Stimulated activated CD4-positive, alpha-beta T cell treated with anti-CD3 and anti-CD28 coated beads, Interleukin-1b, Interleukin-23, amount 100 ng/mL, for 4 hours (primary cell): Measurements from ENCODE around the gene MVB12A.

ENCODE experiments used
- DNase-seq, 2 donors: peaks; one replicate each; pipeline ENCODE4 v3.0.0-alpha.2; 2020; ENCODE audit warnings: low read depth in 2 of 2

The MVB12A gene

DNA sequence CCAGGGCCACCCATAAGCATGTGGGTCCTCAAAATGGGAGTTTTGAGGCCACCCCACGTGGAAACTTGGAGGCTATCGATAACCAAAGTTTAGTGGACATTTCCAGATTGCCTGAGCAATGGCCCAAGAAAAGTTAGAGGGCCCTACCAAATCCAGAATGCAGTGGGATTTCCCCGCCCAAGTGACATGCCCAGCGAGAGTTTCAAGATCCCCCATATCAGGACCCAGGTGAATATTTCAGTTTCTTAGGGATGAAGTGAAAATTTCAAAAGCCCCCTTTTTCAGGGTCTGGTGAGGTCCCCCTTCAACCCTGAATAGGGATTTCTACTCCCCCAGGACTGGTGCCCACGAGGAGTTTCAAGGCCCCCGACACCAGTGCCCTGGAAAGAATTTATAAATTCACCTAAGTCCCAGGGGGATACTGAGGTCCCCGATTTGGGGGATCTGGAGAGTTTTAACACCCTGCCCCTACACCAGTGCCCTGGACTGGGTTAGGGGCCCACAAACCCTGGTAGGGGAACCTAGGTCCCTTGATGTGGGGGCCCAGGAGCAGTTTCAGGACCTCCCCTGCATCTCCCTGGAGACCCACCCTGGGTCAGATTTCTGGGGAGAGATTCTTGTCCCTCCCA is 15.1 kb upstream of the MVB12A start:
- no peak for DNase-seq

- no peak for DNase-seq
Measured at GRCh38 chr19:17405250-17406045, 14.4 kb upstream of the MVB12A start, which contains the start of gene BST2. TSS of gene BST2 (minus strand) at chr19:17405630. CDS start at chr19:17405575, 55 bp downstream.

DNA sequence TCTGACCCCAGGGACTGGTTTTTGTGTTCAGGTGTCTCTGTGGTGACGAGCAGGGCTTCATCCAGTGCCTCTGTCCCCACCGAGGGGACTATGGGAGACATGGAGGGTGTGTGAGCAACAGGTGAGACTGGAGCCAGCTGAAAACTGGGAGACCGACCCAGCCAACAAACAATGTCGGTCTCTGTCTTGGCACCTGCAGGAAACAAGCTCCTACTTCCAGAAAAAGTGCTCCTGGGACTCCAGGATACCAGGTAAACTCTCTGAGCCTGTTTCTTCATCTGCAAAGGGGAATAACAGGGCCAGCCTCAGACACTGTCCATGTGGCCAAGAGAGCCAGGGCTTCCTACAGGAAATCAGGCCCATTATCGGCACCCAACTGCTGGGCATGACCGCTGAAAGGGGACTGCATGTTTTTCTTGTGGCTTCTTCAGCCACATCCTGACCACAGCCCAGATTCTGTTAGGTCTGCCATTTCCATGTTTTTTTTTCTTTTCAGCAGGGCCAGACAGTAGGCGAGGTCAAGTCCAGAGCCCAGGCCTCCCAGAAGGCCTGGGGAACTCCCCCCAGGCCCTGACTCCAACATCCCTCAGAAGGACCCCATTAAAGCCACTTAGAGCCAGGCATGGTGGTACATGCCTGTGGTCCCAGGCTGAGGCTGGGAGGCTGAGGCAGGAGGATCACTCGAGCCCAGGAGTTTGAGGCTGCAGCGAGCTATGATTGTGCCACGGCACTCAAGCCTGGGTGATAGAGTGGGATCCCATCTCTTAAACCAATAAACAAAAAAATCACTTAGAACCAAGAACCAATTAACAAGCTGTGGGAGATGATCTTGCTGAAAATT is 13.6 kb upstream of the MVB12A start:
- DNase-seq: no peak

GRCh38 chr19:17406887-17407196 is 13.0 kb upstream of the MVB12A start:
- DNase-seq: no peak

- no peak for DNase-seq
Measured at GRCh38 chr19:17409990-17410389, 9.9 kb upstream of the MVB12A start.

GRCh38 chr19:17411801-17412200 is 8.0 kb upstream of the MVB12A start:
- no peak for DNase-seq

DNA sequence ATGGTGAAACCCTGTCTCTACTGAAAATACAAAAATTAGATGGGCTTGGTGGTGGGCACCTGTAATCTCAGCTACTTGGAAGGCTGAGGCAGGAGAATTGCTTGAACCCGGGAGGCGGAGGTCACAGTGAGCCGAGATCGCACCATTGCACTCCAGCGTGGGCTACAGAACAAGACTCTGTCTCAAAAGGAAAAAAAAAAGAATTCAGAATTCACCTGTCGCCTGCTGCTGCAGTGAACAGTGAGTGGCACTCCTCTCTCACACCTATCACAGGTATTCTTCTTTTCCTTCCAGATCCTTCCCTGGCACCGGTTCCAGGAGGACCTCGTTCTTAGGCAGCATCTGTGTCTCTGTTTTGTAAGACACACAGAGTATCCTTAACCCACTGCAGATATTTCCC is 5.8 kb upstream of the MVB12A start:
- DNase-seq: no peak

- no peak for DNase-seq
Measured at GRCh38 chr19:17415121-17415520, 4.7 kb upstream of the MVB12A start.

DNA sequence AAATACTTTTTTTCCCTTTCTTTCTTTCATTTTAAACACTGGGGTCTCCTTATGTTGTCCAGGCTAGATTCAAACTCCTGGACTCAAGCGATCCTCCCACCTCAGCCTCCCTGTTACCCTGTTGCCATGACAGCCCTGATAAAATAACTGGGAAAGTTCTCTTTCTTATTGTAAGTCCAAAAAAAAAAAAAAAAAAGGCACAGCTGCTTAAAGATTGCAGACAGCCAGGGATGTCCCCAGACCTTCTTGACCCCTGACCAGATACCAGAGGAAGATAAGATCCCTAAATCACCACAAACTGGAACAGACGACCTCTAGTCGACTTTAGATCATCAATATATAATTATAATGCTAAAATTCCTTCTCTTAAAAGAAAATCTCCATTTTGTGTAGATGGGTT is 1.1 kb upstream of the MVB12A start:
- DNase-seq: no peak

- DNase-seq: no peak
Measured at GRCh38 chr19:17419154-17419620, 660 bp upstream of the MVB12A start.

DNA sequence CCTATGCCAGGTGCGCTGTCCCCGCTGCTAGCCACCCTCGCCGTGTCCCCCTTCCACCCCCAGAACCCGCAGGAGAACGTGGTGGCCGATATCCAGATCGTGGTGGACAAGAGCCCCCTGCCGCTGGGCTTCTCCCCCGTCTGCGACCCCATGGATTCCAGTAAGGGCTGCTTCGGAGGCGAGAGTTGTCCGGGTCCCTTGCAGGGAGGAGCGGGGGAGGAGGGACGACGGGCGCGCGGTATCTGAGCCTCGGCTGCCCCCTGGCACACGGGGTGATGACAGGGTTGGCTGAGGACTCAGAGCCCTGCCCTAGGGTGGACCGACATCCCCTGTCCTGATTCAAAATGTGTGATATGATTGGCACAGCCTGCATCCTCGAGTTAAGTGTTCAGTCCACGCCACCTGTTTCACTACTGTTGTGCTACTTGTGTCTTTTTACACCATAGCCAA is 653 bp downstream of the MVB12A start:
- no peak for DNase-seq

DNA sequence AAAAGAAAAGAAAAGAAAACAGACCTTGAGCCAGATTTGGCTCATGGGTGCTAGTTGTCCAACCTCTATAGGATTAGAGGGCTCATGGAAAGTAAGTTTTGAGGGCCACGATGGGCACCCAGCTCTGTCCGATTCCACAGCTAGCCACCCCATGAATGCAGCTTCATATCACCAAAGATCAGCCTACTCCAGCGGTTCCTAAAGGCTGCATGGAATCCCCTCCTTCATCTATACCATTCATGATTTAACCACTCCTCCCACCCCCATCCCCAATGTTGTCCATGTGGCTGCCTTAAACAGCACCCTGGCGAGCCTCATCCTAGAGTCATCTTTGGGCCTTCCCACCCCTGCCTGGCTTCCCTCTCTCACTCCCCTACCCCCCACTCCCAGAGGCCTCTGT is 2.1 kb downstream of the MVB12A start:
- no peak for DNase-seq

DNA sequence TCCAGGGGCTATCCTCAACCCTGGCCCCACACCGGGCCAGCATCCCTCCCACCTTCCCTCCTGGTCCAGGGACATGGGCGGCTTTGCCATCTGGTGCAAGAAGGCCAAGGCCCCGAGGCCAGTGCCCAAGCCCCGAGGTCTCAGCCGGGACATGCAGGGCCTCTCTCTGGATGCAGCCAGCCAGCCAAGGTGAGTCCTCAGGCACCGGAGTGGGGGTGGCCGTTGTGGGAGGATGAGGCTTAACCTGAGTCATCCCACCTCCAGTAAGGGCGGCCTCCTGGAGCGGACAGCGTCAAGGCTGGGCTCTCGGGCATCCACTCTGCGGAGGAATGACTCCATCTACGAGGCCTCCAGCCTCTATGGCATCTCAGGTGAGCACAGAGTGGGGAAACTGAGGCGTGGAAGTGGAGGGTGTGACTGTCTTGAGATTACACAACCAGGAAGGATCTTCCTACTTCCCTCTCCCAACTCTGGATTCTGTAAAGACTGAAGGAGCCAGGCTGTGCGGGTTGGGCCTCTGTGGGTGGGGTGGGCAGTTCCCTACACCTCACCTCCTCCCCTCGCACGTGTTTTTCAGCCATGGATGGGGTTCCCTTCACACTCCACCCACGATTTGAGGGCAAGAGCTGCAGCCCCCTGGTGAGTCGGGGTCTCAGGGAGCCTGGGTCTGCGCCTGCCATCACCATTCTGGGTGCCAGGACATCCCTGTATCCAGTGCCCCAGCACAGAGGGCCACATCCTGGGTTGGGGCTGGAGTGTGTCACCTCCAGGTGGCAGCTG is 3.8 kb downstream of the MVB12A start:
- DNase-seq: no peak

DNA sequence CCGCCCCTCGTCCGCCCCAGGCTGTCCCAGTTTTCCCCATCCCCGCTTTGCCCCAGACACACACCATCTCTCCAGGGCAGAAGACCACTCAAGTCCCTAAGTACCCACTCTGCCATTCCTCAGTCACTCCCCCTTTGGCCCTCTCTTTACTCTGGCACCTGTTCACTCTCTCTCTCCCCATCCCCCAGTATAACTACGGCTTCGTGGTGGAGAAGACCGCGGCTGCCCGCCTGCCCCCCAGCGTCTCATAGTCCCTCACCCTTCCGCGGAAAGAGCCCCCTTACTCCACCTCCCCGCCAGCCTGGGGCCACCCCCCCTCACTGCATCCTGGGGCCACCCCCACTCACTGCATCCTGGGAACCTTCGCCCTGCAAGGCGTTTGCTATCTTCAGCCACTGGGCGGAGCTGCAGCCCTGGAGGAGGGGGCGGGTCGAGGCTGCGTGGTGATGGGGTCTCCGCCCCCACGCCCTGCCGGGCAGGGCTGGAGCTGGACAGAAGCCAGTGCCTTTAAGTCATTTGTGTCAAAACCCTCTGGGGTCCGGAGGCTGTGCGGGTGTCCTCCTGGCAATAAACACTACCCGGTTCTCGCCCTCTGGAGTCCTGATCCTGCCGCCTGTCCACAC is 5.0 kb downstream of the MVB12A start:
- no peak for DNase-seq

GRCh38 chr19:17429641-17430113 is 9.8 kb downstream of the MVB12A start:
- DNase-seq: no peak

DNA sequence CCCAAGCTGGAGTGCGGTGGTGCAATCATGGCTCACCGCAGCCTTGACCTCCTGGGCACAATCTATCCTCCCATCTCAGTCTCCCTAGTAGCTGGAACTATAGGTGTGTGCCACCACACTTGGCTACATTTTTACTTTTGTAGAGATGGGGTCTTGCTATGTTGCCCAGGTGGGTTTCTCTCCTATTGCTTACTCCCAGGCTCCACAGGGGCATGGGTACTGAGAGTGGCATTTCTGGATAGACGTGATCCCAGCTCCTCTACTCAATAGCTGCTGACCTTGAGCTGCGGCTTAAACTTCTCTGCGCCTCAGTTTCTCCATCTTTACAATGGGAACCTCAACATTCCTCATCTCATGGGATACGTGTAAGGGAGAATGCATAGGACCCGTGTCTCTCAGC is 11.6 kb downstream of the MVB12A start:
- no peak for DNase-seq

- no peak for DNase-seq
Measured at GRCh38 chr19:17435218-17435617, 15.4 kb downstream of the MVB12A start.

DNA sequence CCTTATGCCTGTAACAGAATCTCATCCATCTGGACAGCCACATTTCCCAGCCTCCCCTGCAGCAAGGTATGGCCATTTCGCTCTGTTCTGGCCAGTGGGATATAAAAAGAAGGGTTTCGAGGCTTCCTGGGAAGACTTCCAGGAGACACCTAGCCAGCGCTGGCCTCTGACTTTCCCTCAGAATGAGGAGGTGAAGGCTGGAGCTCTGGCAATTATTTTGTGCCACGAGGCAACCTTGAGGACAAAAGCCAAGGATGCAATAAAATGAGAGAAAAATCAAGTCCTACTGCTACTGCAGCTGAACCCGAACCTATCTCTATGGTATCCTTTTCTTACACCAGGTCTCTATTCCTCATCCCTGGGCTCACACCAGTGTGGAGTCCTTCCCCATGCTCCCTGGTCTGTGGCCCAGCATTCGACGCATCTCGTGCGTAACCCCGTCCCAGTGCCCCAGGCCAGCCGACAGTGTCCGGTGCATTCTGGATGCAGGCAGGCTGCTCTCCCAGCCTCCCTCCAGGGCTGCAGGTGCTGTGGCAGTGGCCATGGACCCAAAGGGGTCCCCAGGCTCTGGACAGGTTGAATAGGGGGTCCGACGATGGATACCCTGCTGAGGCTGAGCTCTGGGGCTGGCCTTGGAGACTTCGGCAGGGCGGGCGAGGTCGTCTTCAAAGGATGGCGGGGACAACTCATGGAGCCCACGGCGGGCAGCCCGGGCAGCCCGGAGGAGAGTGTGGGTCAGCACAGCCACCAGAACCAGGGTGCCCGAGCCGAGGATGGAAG is 16.4 kb downstream of the MVB12A start:
- no peak for DNase-seq

DNA sequence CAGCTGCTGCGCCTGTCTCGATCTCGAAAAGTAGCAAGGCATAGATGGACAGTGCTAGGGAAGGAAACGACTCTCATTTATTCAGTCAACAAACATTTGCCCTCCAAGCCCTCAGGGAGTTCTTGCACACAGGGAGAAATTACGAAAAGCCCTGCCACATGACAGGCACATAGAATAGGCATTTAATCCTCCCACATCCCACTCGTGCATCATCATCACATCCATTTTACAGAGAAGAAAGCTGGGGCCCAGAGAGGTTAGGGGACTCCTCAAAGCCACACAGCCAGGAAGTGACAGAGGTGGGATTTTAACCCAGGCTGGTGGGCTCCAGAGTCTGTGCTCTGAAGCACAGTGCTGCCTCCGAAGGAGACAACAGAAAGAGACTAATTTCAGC is 17.0 kb downstream of the MVB12A start:
- DNase-seq: no peak
